Kidney epithelial cell (primary cell): Measurements from ENCODE around the gene PLTP. TPM values are rescaled to one million over a fixed set of nuclear protein-coding genes. Genes with fewer than 3 reads are reported as not detected.

ENCODE experiments used
- DNase-seq: peaks from one replicate; pipeline ENCODE4 v3.0.0-alpha.2; 2010; ENCODE audit warnings: low read depth
- H3K27me3 ChIP-seq: 2 replicates; pipeline ENCODE4 v1.6.0; 2011; ENCODE audit warnings: low read length; ENCODE audit not compliant: control insufficient read depth, insufficient read depth
- H3K36me3 ChIP-seq: 2 replicates; pipeline ENCODE4 v1.5.1; 2011; ENCODE audit warnings: low read length; ENCODE audit not compliant: control insufficient read depth, insufficient read depth
- H3K4me3 ChIP-seq: 2 replicates; pipeline ENCODE4 v1.5.1; 2011; ENCODE audit warnings: low read depth, mild to moderate bottlenecking, control low read depth, low read length
- CTCF ChIP-seq: IDR thresholded peaks from 2 replicates; pipeline ENCODE4 v1.5.1; 2011; ENCODE audit warnings: mild to moderate bottlenecking, moderate library complexity, low read length, control low read depth, inconsistent platforms; ENCODE audit not compliant: insufficient read depth, poor library complexity, severe bottlenecking
- total RNA-seq: library from RNA; depleted of rRNA; stranded (reverse); fragments of >200 nt; gene quantifications from 2 replicates; pipeline ENCODE4 v1.2.3, GENCODE V29; 2015

PLTP gene
- total RNA-seq, 1 donor from 2014 or later: 55.8 TPM

- no peak for TF ChIP-seq CTCF
- DNase-seq: no peak
These were observed 25.2 kb downstream of the PLTP start for GRCh38 chr20:45886590-45887345.

GRCh38 chr20:45883100-45883469 is 28.9 kb downstream of the PLTP start:
- Histone ChIP-seq H3K27me3 (no peaks in the 10 kb centered on the region), H3K36me3 (no peaks in the 10 kb centered on the region), H3K4me3 (no peak overlapping the region)
- TF ChIP-seq CTCF: no peak
- no peak for DNase-seq

More at GRCh38 chr20:45886590-45887345, 25.2 kb downstream of the PLTP start:
- no peak overlapping the region for H3K4me3 ChIP-seq
- H3K36me3 ChIP-seq: no peaks in the 10 kb centered on the region
- no peaks in the 10 kb centered on the region for H3K27me3 ChIP-seq

DNA sequence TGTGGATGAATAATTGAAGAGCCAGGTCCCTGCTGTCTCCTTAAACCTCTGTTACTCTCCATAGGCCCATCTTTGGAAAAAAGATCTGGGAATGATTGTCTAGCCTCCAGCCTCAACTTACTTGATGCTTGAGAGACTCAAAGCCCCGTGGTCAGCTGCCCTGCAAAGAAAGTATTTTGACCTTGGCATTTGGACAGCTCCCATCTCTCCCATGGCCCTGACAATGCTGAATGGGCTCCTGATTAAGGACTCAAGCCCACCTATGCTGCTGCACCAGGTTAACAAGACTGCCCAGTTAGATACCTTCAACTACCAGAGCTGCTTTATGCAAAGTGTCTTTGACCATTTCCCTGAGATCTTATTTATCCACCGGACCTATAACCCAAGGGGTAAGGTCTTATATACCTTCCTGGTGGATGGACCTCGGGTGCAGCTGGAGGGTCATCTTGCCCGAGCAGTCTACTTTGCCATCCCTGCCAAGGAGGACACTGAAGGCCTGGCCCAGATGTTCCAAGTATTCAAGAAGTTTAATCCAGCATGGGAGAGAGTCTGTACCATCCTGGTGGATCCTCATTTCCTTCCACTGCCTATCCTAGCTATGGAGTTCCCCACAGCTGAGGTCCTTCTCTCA is 29.4 kb downstream of the PLTP start:
- no peak for DNase-seq
- Histone ChIP-seq H3K27me3 (no peaks in the 10 kb centered on the region), H3K4me3 (no peak overlapping the region), H3K36me3 (no peaks in the 10 kb centered on the region)
- TF ChIP-seq CTCF: no peak

GRCh38 chr20:45880988-45881788 is 30.8 kb downstream of the PLTP start, which contains the start of gene ZSWIM1:
Gene ZSWIM1 (plus strand): TSS chr20:45881227. CDS start chr20:45882593, 1,366 bp downstream.
- no peak for TF ChIP-seq CTCF
- no peaks in the 10 kb centered on the region for H3K27me3 ChIP-seq
- H3K36me3 ChIP-seq: no peaks in the 10 kb centered on the region

DNA sequence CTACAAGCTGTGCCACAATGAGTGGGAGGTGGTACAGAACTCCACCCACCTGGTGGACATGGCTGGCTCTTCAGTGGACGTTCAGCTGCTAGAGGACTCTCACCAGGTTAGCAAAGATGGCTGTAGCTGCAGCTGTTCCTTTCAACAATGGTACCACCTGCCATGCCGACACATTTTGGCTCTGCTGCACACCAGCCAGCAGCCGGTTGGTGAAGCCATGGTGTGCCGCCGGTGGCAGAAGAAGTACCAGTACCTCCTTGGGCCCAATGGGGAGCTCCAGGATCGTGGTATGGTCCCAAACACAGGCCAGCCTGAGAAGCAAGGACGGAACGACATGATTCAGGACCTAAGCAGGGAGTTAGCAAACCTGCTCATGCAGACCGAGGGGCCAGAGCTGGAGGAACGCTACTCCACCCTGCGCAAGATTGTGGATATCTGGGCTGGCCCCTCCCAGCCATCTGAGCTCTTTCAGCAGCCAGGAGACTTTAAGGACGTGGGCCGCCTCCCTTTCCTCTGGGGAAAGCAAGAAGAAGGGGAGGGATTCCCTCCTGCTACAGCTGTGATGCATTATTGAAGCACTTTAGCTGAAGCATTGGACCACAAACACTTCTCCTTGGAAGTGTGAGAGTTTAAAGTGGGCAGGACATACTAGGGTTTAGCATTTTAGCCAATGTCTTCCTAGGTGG is 33.7 kb downstream of the PLTP start:
- Histone ChIP-seq H3K27me3 (no peaks in the 10 kb centered on the region), H3K36me3 (no peaks in the 10 kb centered on the region), H3K4me3 (no peak overlapping the region)
- no peak for DNase-seq
- no peak for TF ChIP-seq CTCF

More at GRCh38 chr20:45880988-45881788, 30.8 kb downstream of the PLTP start, which contains the start of gene ZSWIM1:
- H3K4me3 ChIP-seq: peak within 1 kb of the TSS; percentile 87
- DNase-seq: peak; percentile 97
